ENCODE results near the gene CDKL5.
"Not testable (repeated sequence)": the region's sequence is repeated elsewhere in the genome, so short reads cannot be mapped to it uniquely, and the experiment has no call there.

CDKL5 gene

DNA sequence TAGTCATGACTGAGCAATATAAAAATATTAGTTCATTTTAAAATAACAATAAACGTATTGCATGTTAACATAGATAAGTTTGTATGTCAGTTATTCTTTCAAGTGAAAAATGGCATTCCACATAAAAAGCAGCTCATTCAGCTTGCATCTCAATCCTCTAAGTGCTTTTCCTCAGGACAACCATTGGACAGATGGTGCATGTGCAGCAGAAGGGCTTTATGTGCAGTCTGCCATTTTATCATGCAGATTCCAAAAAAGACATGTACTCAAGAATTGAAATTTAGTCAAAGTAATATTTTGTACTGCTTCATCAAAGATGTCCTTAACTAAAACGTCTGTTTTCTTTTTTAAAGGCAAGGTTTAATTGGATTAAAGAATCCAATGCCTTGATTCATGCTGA lies 153.1 kb downstream of the CDKL5 start:
- DNase-seq = no peak

DNA sequence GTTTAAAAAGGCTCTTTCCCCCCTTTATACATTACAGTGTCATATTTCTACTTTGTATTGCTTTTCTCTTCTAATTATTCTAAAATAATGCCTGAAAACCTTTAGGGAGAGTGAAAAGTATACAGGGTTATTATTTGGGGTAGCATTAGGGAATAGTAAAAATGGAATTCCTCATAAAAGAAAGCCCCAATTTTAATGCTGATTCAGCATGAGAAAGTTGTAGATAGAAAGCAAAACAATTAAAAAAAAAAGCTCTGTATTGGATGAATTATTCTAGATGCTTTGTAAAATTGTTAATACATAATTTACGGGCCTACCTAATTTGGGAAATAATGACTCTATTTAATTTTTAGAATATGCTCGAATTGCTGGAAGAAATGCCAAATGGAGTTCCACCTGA lies 154.1 kb downstream of the CDKL5 start:
- no peak for DNase-seq

DNA sequence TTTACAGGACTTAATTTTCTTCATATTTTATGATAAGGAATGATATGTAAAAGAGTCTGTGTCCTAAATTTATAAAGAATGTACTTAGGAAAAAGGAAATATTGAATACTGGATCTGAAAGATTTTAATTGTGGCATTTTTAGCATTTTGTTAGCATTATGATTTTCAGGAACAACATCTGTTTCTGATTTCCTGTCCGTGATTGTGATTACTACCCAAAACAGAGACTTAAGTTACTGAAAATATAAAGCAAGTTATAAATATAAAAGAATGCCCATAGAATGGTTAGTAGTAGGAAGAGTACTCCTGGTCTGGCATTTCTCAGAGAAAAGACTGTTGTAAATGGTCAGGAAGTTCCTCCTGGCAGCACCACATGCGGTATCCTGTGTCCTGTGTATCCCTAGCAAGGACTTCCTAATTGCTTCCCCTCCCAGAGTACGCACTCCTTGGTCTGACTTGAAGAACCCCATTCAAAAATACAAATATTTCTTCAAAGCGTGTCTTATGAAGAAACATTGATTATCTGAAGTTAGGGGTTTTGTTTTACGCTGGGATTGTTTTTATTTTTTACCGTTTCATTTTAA lies 157.6 kb downstream of the CDKL5 start:
- DNase-seq = no peak

DNA sequence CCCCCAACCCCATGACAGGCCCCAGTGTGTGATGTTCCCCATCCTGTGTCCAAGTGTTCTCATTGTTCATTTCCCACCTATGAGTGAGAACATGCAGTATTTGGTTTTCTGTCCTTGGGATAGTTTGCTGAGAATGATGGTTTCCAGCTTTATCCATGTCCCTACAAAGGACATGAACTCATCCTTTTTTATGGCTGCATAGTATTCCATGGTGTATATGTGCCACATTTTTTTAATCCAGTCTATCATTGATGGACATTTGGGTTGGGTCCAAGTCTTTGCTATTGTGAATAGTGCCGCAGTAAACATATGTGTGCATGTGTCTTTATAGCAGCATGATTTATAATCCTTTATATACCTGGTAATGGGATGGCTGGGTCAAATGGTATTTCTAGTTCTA lies 163.9 kb downstream of the CDKL5 start:
- not testable (repeated sequence) for DNase-seq

DNA sequence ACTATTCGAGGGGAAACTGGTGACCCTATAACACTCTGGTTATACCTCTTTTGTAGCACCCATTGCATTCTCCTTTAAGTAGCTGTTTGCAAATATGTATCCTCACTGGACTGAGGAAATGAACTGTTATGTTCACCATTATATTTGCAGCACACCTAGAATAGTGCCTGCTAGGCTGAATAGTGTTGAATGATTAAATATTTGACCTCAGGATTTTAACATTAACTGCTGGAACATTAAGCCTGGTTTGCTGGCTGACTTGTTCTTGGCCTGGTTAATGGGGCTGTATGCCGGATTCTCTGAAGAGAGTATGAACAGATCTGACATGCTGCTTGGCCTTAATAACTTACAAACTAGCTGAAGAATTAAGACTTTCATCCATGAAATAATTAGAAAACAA lies 166.4 kb downstream of the CDKL5 start:
- DNase-seq = no peak

DNA sequence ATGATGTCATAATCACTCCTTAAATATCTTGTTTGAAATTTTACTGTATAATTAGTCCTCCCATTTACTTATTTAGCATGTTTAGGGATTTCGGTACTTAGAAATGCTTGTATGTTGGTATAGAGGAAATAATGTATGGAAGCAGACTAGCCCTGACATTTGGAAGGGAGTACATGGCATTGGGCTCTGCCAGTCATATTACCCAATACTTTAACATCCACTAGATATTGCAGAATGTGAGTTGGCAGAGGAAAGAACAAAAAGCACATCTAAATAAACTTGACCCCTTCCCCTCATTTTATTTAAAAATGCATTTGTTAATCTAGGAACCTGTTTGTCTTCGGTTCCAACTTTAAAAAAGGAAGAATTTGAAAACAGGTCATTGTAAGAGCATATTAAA lies 168.7 kb downstream of the CDKL5 start:
- DNase-seq = no peak

DNA sequence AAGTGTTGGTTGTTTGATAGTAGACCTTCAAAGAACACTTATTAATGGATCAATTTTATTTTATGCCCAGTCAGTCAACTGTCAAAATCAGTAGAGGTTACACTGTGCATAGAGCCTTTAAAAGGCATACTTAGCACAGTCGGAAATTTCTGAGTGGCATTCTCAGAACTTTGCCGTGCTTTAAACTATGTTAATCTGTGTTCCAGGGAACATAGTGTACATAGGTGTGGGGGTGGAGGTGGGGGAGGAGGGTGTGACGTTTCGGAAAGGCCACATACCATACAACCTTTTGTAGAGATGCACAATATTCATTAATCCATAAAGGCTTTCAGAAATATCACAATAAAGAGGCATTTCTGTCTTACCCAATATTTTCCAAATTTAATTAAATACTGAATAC lies 170.7 kb downstream of the CDKL5 start:
- no peak for DNase-seq

DNA sequence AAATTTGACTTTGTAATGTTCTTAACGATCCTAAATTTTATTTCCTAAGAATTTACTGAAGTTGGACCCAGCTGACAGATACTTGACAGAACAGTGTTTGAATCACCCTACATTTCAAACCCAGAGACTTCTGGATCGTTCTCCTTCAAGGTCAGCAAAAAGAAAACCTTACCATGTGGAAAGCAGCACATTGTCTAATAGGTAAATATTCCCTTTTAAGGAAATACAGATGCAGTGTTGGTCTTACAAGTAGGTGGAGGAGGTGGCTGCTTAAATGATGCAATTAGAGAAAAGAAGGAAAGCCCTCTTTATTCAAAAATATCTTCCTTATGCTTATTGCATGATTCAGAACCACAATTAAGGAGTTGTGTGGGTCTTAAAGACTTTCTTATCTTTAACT lies 173.0 kb downstream of the CDKL5 start:
- no peak for DNase-seq

DNA sequence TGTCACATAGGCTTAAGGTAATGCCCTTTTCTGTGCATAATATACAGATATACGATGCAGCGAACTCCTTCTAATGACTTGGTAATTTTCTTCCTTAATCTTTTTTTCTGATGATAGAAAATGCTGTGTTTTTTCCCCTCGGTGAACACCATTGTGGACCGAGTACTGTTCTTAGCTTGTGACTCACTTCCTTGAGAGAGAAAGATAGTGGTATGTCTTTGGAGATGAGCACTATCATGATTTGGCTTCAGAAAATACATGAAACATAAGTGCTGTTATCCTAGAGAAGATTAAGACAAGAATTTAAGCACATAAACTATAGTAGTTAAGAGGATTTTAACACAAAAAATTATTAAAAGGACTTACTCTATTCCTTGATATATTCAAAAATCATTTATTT lies 182.6 kb downstream of the CDKL5 start:
- DNase-seq = no peak

DNA sequence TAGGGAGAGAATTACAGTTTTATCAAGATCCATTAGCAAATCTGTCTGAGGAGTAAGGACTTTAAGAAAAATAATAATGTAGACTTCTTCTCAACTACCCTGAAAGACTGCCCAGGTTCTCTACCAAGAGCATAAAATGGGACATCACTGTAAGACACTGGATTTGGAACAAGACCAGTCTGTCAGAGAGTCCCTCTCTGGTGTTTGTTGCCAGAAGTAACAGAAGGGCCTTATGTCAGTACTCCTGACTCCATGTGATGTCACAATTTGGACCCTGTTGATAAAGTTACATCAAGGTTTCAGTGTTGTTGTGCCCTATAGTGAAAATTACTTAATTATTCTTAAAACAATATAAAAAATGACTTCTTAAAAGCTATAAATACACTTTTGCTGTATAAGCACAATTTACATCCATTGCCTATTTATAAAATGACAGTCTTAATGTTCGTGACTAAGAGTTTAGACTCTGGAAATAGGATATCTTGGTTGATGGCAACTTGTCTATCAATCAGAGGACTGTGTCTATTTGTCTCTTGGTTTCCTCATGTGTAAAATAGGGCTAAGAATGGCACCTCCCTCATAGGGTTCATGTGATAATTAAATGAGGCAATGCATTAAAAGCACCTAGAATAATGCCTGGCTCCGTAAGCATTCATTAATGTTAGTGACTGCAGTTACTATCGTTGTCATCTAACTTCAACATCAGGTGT lies 188.7 kb downstream of the CDKL5 start:
- DNase-seq = no peak

DNA sequence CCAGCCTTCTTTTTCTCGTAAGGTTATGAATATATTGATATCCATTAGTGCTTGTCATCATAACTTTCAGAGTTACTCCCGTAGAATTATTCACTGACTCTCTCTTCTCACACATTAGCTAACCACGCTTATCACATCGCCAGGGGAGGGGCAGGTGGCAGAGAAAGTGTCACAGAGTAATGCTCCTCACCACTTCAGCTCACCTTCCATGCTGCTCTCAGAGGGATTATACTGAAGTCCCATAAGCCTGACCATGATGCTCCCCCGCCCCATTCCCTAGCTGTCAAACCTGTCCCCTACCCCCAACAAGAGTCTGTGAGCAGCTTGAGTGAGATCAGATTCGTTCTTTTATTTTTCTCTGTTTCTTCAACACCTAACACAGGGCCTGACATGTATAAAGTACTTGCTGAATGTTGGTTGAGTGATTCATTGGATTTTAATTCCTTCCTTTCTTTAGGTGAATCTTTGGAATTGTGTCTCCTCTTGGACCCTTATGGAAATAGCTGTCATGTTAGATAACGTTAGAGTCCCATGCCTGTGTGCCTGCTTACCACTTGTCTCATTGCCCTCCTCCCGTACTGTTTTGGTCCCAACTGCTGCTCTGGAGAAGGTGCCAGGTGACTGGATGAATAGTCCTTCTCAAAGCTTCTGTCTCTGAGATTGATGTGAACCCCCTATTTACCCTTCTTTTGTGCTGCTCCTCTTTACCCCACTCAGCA lies 191.4 kb downstream of the CDKL5 start:
- no peak for DNase-seq

DNA sequence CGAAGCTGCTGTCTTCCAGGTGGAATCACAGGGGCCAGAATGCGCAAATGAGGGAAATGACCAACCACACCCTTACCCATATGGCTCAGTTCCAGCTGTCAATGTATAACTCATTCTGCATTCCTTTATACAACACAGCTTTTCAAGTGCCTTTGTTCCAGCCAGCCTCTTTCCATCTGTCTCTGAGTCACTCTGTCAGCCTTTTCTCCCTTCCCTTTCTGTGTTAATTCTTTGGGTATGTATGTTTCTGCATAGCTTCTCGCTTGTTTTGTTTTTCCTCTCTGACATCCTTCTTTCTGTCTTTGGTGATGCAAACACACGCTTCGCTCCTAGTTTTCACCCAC lies 192.0 kb downstream of the CDKL5 start:
- DNase-seq = no peak

DNA sequence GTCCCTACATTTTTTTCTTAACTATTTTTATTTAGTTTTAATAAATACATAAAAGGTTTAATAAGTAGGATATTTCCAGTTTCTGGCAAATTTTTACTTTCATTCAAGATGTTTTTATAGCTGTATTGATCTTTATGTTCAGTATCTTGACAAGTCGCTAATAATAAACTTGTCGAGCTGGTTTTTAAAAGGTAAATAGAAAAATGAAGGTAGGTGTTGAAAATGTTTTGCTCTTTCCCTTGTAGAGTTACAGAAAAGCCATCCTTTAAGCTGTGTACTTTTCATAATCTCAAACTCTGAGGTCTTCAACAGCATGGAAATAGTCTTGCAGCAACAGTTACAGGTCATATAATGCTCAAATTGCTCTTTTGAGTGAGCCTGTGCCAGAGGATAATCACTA lies 193.9 kb downstream of the CDKL5 start:
- no peak for DNase-seq

DNA sequence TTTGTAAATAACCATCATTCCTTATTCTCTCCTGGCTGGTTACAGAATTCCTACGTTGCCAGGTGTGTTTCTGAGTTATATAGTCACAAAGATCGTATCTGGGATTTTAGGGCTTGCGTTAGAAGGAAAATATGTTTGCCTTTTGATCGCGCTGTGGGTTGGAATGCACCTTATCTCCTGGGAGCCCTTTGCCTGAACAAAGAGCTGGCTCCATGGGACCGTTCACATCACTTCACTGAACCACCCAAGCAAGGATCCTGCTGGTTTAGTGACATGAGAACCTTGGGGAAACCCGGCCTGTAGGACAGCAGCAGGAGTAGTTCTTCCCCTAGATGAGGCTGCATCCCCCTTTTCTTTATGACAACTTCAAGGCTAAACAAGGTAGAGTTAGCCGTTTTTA lies 194.9 kb downstream of the CDKL5 start:
- no peak for DNase-seq

DNA sequence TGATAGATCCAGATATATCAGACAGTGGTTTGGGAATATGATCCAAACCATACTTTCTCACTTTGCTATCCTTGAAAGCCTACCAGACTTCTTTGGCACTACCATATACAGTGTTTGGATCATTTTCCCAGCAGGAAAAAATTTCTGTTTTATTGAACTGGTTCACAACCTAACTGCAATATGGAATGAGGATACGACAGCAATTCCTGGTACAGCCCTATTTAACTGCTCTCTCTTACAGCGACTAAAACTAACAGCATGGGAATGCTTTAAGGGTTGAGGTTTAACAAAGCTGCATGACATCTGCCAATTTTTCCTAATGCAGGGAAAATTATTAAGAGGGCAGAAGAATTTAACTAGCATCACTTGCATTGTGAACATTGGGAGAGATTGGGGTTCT lies 199.2 kb downstream of the CDKL5 start:
- no peak for DNase-seq

DNA sequence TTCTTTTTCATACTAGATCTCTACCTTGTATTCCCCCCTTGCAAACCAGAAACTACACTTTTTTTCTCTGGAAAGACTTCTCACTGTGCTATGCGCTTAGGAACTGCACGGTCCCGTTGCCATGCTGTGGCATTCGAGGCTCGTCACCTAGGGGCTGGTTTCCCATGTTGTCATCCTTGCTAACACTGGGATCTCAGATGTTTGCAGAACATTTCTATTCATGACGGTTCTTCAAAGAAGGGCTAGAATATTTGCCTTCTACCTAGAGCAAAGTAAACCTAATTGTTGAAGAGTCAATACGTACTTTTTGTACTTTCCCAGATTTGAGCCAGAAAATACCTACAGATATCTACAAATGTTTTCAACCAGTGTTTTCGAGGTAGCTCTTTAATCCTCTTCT lies 205.5 kb downstream of the CDKL5 start:
- no peak for DNase-seq

DNA sequence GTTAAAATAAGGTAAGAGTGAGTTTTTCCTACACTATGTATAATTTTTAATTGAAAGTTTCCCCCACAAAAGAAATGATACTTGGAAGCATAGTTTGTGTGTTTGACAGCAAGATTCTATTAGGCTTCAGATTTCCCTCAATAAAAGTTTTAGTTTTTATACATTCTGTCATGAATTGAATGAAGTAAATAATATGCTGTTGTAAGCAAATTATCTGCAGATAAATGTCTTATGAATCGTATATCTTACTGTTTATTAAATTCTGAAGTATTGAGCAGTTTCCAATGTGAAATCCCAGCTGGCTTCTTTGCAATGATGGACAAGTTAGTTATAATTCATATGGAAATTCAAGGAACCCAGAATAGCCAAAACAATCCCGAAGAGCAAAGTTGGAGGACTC lies 213.0 kb downstream of the CDKL5 start:
- no peak for DNase-seq

DNA sequence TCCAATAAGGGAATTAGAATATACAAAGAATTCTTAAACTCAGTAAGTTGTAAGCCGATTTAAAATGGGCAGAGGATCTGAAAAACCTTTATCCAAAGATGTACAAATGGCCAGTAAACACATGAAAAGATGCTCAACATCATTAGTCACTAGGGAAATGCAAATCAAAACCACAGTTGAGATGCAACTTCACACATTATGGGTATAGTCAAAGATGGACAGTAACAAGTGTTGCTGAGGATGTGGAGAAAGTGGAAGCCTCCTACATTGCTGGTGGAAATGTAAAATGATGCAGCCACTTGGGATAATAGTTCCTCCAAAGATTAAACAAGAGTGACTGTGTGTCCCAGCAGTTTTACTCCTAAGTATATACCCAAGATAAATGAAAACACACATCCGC lies 213.9 kb downstream of the CDKL5 start:
- DNase-seq = no peak

DNA sequence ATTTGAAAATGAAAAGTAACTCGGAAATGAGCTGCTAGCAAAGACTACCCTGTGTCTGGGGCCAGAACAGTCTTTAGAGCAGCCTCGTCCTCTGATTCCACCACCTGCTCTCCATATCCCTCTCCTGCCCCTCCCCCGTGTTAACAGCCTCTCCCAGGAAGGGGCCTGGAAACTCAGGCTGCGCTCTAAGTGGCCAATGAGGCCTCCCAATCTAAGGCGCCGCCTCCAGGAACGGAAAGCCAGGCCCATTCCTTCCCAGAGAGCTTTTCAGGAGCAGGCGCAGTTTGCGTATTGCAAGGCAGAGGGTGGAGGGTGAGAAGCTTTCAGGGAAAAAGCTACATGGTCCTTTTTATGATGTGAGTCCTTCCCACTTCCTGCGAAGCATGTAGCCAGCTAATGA lies 215.3 kb downstream of the CDKL5 start:
- no peak for DNase-seq

DNA sequence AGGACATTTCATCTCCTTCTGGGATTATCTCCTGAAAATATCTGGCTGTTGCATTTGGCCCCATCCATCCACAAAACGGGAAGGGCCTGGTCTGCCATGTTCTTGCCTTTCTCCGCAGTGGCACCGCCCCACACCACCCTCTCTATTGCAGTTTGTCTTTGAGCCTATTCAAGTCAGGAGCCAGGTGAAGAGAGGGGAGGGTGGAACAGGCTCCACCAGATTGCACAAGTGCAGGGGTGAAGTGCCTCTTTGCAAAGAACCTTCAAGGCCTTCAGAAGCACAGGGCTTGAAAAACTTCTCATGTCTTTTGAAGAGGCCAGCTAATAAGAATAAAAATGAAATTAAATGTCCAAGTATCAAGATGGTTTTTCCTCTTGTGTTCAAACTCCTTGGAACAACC lies 217.8 kb downstream of the CDKL5 start:
- no peak for DNase-seq

DNA sequence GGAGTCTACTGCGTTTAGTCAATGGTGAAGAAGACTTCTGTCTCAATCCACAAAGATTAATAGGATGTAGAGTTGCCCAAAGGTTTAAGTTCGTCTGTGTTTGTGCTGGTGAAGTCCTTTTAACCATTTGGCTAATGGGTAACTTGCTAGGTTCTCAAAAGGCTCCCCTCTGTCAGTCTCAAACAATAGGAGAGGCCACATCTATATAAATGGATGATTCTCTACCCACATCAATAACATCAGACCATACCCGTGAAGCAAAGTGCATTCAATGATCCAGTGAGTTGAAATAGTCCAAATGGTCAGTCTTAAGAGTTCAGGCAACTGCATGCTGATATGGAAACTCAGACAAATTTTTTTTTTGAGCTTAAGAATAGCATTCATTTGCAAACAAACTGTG lies 218.4 kb downstream of the CDKL5 start:
- DNase-seq = no peak

DNA sequence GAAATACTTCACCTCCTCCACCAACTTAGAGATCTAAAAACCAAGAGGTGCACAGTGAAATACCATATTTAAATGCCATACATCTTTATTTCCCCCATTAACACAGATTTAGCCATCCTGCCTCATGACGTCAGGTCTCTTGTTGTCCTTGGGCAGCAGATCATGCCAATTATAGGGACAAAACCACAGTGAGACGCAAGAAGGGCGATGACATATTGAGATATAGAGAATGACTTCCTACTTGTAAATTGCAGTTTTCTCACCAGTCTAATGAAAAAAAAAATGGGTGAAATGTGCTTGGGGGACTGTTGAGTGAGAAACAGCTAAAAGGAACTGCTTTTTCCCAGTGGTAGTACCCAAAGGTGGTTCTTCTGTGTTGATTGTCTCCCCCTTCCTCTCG lies 222.2 kb downstream of the CDKL5 start:
- no peak for DNase-seq

DNA sequence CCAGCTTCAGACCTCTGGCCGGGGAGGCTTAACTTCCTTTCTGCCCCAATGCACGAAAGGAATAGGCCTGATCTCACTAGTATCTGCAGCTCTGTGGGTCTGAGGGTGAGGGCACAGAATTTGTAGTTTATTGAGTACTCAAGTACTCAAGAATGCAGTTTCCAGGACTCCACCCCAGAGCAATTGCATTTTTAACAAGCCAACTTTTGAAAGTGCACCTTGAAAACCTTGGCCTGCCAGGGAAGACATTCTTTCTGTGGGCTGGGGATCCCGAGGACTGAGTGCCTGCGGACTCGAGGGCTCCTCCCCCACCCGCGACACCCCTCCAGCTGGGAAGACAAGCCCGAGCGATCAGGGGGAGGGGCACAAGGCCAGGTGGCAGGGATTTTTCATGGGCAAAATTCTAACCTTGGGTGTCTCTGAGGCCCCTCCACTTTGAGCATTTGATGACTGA lies 224.1 kb downstream of the CDKL5 start:
- DNase-seq = no peak

DNA sequence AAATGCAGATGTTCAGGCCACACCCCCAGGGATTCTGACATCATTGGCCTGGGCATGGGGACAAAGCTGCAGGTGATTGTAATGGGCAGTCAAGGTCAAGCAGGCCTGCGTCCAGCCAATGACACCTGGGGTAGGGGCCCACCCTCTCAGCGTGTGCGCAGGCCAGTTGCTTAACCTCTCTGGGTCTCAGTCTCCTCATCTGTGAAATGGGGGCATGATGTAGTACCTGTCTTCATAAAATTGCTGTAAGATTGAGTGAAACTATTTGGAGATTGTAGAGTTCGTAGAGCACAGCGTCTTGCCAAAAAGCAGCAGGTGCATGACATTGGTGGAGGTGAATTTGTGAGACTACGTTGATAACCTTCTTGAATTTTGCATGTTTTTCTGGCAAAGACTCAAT lies 225.3 kb downstream of the CDKL5 start:
- no peak for DNase-seq

DNA sequence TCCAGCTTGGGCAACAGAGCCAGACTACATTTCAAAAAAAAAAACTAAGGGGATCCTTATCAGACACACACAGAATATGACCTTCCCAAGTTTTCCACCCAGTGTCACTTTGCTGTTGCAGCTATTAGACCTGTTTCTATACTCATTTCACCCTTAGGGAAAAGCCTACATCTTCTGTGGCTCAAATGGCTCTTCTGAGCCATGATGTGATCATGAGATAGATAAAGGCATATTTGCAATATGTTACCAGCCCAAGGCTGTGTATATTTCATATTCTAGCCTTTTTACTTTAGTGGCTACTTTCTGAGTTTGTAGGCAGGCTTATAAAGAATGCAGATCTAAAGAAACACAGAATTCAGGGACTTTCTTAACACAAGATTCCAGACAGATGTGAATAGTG lies 227.2 kb downstream of the CDKL5 start:
- no peak for DNase-seq
